ENCODE results near the gene AMN1. TPM values are rescaled to one million over a fixed set of nuclear protein-coding genes. Genes with fewer than 3 reads are reported as not detected.
"Not testable (repeated sequence)": the region's sequence is repeated elsewhere in the genome, so short reads cannot be mapped to it uniquely, and the experiment has no call there.

AMN1 gene
- total RNA-seq, 1 experiment from 2014 or later = 9.6 TPM

DNA sequence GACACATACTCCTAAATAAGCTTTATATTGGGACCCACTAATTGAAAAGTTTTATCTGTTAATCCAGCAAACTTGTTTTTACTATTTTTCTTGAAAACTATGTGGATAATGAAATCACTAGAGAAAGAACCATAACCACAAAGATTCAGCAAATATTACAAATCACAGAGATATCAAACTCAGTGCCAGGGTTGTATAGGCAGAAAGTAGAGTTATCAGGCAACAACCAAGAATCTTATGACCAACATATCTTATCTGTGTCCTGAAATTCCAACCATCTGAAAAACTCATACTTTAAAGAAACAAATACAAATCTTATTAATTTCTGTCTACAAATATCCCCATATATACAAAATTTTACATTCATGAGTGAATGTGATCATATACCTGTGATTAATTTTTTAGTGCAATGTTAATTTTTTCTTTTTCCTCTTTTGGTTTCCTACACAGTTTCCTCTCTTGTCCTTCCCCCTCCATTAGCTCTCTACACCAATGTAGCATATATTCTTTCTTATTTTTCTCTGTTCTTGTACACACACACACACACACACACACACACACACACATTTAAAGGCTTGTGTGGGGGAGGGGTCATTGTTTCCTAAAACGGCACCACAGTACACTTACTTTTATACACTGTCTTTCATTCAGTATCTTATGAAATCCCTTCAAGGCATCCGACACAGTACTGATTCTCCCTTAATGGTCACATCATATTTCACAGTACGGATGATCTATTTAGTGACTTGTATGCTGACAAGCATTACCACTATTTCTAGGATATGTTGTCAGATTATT, 18.6 kb downstream of the AMN1 start:
- Mint-ChIP-seq H3K36me3 (ENCODE audit: insufficient read depth in 1 of 3, low read depth in 3 of 3) (peaks cover 18 to 29% (median 22%) of the 10 kb centered on the region in 3 experiments), H3K4me3 (no peak overlapping the region), H3K4me1 (peaks cover 8% of the 10 kb centered on the region in 2 experiments), H3K27ac (no peak overlapping the region), H3K9me3 (peaks cover 16 to 24% of the 10 kb centered on the region in 2 experiments), H3K27me3 (ENCODE audit: low read depth) (no peaks in the 10 kb centered on the region)
- no peaks in the 10 kb centered on the region for H3K27me3 ChIP-seq (ENCODE audit: insufficient read depth, low read length)
- TF ChIP-seq, protein P1, sequence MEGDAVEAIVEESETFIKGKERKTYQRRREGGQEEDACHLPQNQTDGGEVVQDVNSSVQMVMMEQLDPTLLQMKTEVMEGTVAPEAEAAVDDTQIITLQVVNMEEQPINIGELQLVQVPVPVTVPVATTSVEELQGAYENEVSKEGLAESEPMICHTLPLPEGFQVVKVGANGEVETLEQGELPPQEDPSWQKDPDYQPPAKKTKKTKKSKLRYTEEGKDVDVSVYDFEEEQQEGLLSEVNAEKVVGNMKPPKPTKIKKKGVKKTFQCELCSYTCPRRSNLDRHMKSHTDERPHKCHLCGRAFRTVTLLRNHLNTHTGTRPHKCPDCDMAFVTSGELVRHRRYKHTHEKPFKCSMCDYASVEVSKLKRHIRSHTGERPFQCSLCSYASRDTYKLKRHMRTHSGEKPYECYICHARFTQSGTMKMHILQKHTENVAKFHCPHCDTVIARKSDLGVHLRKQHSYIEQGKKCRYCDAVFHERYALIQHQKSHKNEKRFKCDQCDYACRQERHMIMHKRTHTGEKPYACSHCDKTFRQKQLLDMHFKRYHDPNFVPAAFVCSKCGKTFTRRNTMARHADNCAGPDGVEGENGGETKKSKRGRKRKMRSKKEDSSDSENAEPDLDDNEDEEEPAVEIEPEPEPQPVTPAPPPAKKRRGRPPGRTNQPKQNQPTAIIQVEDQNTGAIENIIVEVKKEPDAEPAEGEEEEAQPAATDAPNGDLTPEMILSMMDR (conservative IDR thresholded peaks at IDR 0.05) = no peak
- H3K23ac ChIP-seq (ENCODE audit: insufficient read length, low read depth, low read length) = no peak overlapping the region
- no peak overlapping the region for H3K4ac ChIP-seq (ENCODE audit: low read depth, low read length)
- H2AFZ ChIP-seq (ENCODE audit: low read length) = no peak overlapping the region
- H4K20me1 ChIP-seq (ENCODE audit: control insufficient read depth, insufficient read depth, insufficient read length) = no peaks in the 10 kb centered on the region
- H4K5ac ChIP-seq (ENCODE audit: insufficient read length, low read depth, low read length) = no peak overlapping the region
- H3K56ac ChIP-seq (ENCODE audit: insufficient read length, low read depth, low read length) = no peak overlapping the region
- H2BK5ac ChIP-seq (ENCODE audit: insufficient read length, low read length) = no peak overlapping the region
- no peak overlapping the region for H3K27ac ChIP-seq (ENCODE audit: insufficient read length, low read depth, low read length)
- no peaks in the 10 kb centered on the region for H3K4me1 ChIP-seq (ENCODE audit: insufficient read depth, low read length)
- DNase-seq = no peak
- peaks cover 6% of the 10 kb centered on the region for H3K9me3 ChIP-seq (ENCODE audit: control insufficient read depth, low read depth, low read length)
- no peak overlapping the region for H4K91ac ChIP-seq (ENCODE audit: insufficient read length, low read depth, low read length)
- H3K9ac ChIP-seq (ENCODE audit: extremely low read depth, insufficient read length, low read length) = no peak overlapping the region
- H2BK12ac ChIP-seq (ENCODE audit: insufficient read length, low read depth, low read length) = no peak overlapping the region
- H2BK15ac ChIP-seq (ENCODE audit: low read depth, low read length) = no peak overlapping the region
- no peak overlapping the region for H2BK120ac ChIP-seq (ENCODE audit: low read depth, low read length, poor library complexity, severe bottlenecking)
- H2AK5ac ChIP-seq (ENCODE audit: insufficient read length, low read length) = no peak overlapping the region
- no peak overlapping the region for H3K14ac ChIP-seq (ENCODE audit: insufficient read depth, low read length)
- no peak overlapping the region for H4K8ac ChIP-seq (replicated peaks; ENCODE audit: insufficient read length, low read depth, low read length)
- H3K23me2 ChIP-seq (ENCODE audit: insufficient read length, low read depth, low read length, poor library complexity, severe bottlenecking) = no peaks in the 10 kb centered on the region
- no peaks in the 10 kb centered on the region for H3K79me1 ChIP-seq (ENCODE audit: insufficient read depth, low read depth, low read length, poor library complexity, severe bottlenecking)
- no CpG with 5 or more reads among the region's 3 CpGs for WGBS (ENCODE audit: extremely low coverage, insufficient read length, low lambda C conversion rate)
- no peak overlapping the region for H3K4me2 ChIP-seq (ENCODE audit: insufficient read depth, insufficient read length, low read length)
- no peak overlapping the region for H3T11ph ChIP-seq (ENCODE audit: low read length)
- H2BK20ac ChIP-seq (ENCODE audit: low read depth, low read length, poor library complexity, severe bottlenecking) = no peak overlapping the region
- no peaks in the 10 kb centered on the region for H3K79me2 ChIP-seq (ENCODE audit: insufficient read depth, low read length)
- H3K18ac ChIP-seq (ENCODE audit: insufficient read length, low read depth, low read length) = no peak overlapping the region

DNA sequence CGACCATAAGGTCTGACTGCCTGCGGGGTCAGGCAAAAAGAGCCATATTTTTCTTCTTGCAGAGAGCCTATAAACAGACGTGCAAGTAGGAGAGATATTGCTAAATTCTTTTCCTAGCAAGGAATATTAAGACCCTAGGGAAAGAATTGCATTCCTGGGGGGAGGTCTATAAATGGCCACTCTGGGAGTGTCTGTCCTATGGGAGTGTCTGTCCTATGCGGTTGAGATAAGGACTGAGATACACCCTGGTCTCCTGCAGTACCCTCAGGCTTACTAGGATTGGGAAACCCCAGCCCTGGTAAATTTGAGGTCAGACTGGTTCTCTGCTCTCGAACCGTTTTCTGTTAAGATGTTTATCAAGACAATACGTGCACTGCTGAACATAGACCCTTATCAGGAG, 20.7 kb downstream of the AMN1 start:
- not testable (repeated sequence) for H2BK15ac ChIP-seq (ENCODE audit: low read depth, low read length); H4K5ac ChIP-seq (ENCODE audit: insufficient read length, low read depth, low read length); H3K18ac ChIP-seq (ENCODE audit: insufficient read length, low read depth, low read length); H3K9me3 ChIP-seq (ENCODE audit: control insufficient read depth, low read depth, low read length); DNase-seq; H4K20me1 ChIP-seq (ENCODE audit: control insufficient read depth, insufficient read depth, insufficient read length); H3K4me1 ChIP-seq (ENCODE audit: insufficient read depth, low read length); H4K91ac ChIP-seq (ENCODE audit: insufficient read length, low read depth, low read length); H4K8ac ChIP-seq (replicated peaks; ENCODE audit: insufficient read length, low read depth, low read length); H3K27me3 ChIP-seq (ENCODE audit: insufficient read depth, low read length); H3K23ac ChIP-seq (ENCODE audit: insufficient read length, low read depth, low read length); H3T11ph ChIP-seq (ENCODE audit: low read length); H2BK120ac ChIP-seq (ENCODE audit: low read depth, low read length, poor library complexity, severe bottlenecking); H3K4ac ChIP-seq (ENCODE audit: low read depth, low read length); H3K79me1 ChIP-seq (ENCODE audit: insufficient read depth, low read depth, low read length, poor library complexity, severe bottlenecking); H3K4me2 ChIP-seq (ENCODE audit: insufficient read depth, insufficient read length, low read length); H3K4me3 Mint-ChIP-seq; H3K56ac ChIP-seq (ENCODE audit: insufficient read length, low read depth, low read length); H2AFZ ChIP-seq (ENCODE audit: low read length); H3K27ac ChIP-seq (ENCODE audit: insufficient read length, low read depth, low read length); H2AK5ac ChIP-seq (ENCODE audit: insufficient read length, low read length); H3K4me1 Mint-ChIP-seq; H3K27ac Mint-ChIP-seq; H2BK20ac ChIP-seq (ENCODE audit: low read depth, low read length, poor library complexity, severe bottlenecking); H3K14ac ChIP-seq (ENCODE audit: insufficient read depth, low read length); H3K79me2 ChIP-seq (ENCODE audit: insufficient read depth, low read length); H3K9ac ChIP-seq (ENCODE audit: extremely low read depth, insufficient read length, low read length); H2BK5ac ChIP-seq (ENCODE audit: insufficient read length, low read length); H3K27me3 Mint-ChIP-seq (ENCODE audit: low read depth); H3K23me2 ChIP-seq (ENCODE audit: insufficient read length, low read depth, low read length, poor library complexity, severe bottlenecking); H2BK12ac ChIP-seq (ENCODE audit: insufficient read length, low read depth, low read length)
- WGBS (ENCODE audit: extremely low coverage, insufficient read length, low lambda C conversion rate) = no CpG with 5 or more reads among the region's 7 CpGs
- peaks cover 16 to 24% of the 10 kb centered on the region in 2 experiments for H3K9me3 Mint-ChIP-seq
- peaks cover 18 to 29% (median 22%) of the 10 kb centered on the region in 3 experiments for H3K36me3 Mint-ChIP-seq (ENCODE audit: insufficient read depth in 1 of 3, low read depth in 3 of 3)

Measured in H9 (cell line).